CD4-positive, alpha-beta T cell treated with Interleukin-21 for 1 hour (primary cell): ENCODE measurements around the gene ZDHHC18.
"Not testable (repeated sequence)": the region's sequence is repeated elsewhere in the genome, so short reads cannot be mapped to it uniquely, and the experiment has no call there.

Experiments used
- DNase-seq: peaks from one replicate; pipeline ENCODE4 v3.0.0-alpha.2; 2020

Gene ZDHHC18

GRCh38 chr1:26837665-26838064, 11.2 kb downstream of the ZDHHC18 start:
- DNase-seq, result not testable (repeated sequence)

GRCh38 chr1:26838474-26839338, 12.2 kb downstream of the ZDHHC18 start:
- peak; percentile 82 for DNase-seq

- no peak for DNase-seq
These were observed 12.8 kb downstream of the ZDHHC18 start for GRCh38 chr1:26839339-26839722.

GRCh38 chr1:26839779-26840178, 13.3 kb downstream of the ZDHHC18 start:
- DNase-seq, result no peak

GRCh38 chr1:26844424-26845196, 18.1 kb downstream of the ZDHHC18 start:
- DNase-seq, result no peak

- DNase-seq, result not testable (repeated sequence)
These were observed 21.3 kb downstream of the ZDHHC18 start for GRCh38 chr1:26847826-26848225.

- no peak for DNase-seq
These were observed 22.0 kb downstream of the ZDHHC18 start for GRCh38 chr1:26848499-26848898.

- no peak for DNase-seq
These were observed 22.7 kb downstream of the ZDHHC18 start for GRCh38 chr1:26848941-26849774.

GRCh38 chr1:26851106-26851684, 24.7 kb downstream of the ZDHHC18 start:
- DNase-seq, result no peak

GRCh38 chr1:26852701-26853100, 26.2 kb downstream of the ZDHHC18 start:
- no peak for DNase-seq

GRCh38 chr1:26853156-26853555, 26.7 kb downstream of the ZDHHC18 start:
- peak; percentile 82 for DNase-seq

- DNase-seq, result no peak
These were observed 27.1 kb downstream of the ZDHHC18 start for GRCh38 chr1:26853600-26853999.

GRCh38 chr1:26854906-26855305, 28.4 kb downstream of the ZDHHC18 start:
- DNase-seq, result no peak

- no peak for DNase-seq
These were observed 29.1 kb downstream of the ZDHHC18 start for GRCh38 chr1:26855636-26856035.

GRCh38 chr1:26856181-26856580, 29.7 kb downstream of the ZDHHC18 start:
- DNase-seq, result no peak

- DNase-seq, result no peak
These were observed 30.3 kb downstream of the ZDHHC18 start for GRCh38 chr1:26856604-26857469.

GRCh38 chr1:26857473-26858060, 31.1 kb downstream of the ZDHHC18 start:
- no peak for DNase-seq

GRCh38 chr1:26858160-26858559, 31.7 kb downstream of the ZDHHC18 start:
- DNase-seq, result no peak

GRCh38 chr1:26858891-26859640, 32.6 kb downstream of the ZDHHC18 start:
- no peak for DNase-seq

- DNase-seq, result no peak
These were observed 34.8 kb downstream of the ZDHHC18 start for GRCh38 chr1:26861286-26861701.
